WTC11 (cell line): ENCODE data around the gene SYT9. TPM values are rescaled to one million over a fixed set of nuclear protein-coding genes. Genes with fewer than 3 reads are reported as not detected.
A peak's percentile ranks its signal among the peaks of the same experiment; 100 is the strongest.

Experiments used
- ATAC-seq: fragments of 200-7000 bp; cut with Tn5 transposase; 2 replicates; pipeline ENCODE4 v1.10.0; 2021; ENCODE audit warnings: mild to moderate bottlenecking, moderate library complexity
- CTCF ChIA-PET: fragments of 300-600 bp; sonication (Branson Sonifier 250); formaldehyde crosslinking; loops from one replicate; lab custom pipeline; 2021; ENCODE audit warnings: antibody characterized with exemption; lab: Charles Lee
- POLR2A ChIA-PET: fragments of 350-600 bp; sonication (Branson Sonifier 250); formaldehyde crosslinking; loops from one replicate; lab custom pipeline; 2021; ENCODE audit warnings: antibody characterized with exemption; lab: Charles Lee
- DNase-seq: peaks from one replicate; pipeline ENCODE4 v3.0.0; 2021; ENCODE audit warnings: low spot score
- H3K27ac Mint-ChIP-seq: 2 replicates; pipeline ENCODE4 v1.8.0; 2021; ENCODE audit warnings: mixed read lengths
- H3K27me3 Mint-ChIP-seq: 2 replicates; pipeline ENCODE4 v1.8.0; 2021; ENCODE audit warnings: low read depth, mild to moderate bottlenecking, moderate library complexity, mixed read lengths
- H3K36me3 Mint-ChIP-seq: 2 replicates; pipeline ENCODE4 v1.8.0; 2021; ENCODE audit warnings: mixed read lengths
- H3K4me1 Mint-ChIP-seq: 2 replicates; pipeline ENCODE4 v1.8.0; 2022; ENCODE audit warnings: mixed read lengths
- H3K4me3 Mint-ChIP-seq: 2 replicates; pipeline ENCODE4 v1.8.0; 2021; ENCODE audit warnings: mild to moderate bottlenecking, moderate library complexity, mixed read lengths
- H3K9me3 Mint-ChIP-seq: 2 replicates; pipeline ENCODE4 v1.8.0; 2021; ENCODE audit warnings: mixed read lengths
- ATF1 ChIP-seq: sonication (generic); formaldehyde crosslinking; IDR thresholded peaks from 2 replicates; pipeline ENCODE4 v1.8.1; 2023; ENCODE audit warnings: mild to moderate bottlenecking, moderate library complexity, missing genetic modification reagents
- ATF6 ChIP-seq: sonication (generic); formaldehyde crosslinking; IDR thresholded peaks from 2 replicates; pipeline ENCODE4 v1.8.1; 2023; ENCODE audit warnings: mild to moderate bottlenecking, missing genetic modification reagents
- CREM ChIP-seq: sonication (generic); formaldehyde crosslinking; IDR thresholded peaks from 2 replicates; pipeline ENCODE4 v1.8.1; 2022; ENCODE audit warnings: mild to moderate bottlenecking, missing genetic modification reagents, moderate library complexity
- EMX1 ChIP-seq: fragments of 250-450 bp; sonication (Bioruptor Pico); IDR thresholded peaks from 2 replicates; pipeline ENCODE4 v1.8.0; 2021; ENCODE audit warnings: mild to moderate bottlenecking
- ERG ChIP-seq: fragments of 250-450 bp; sonication (Bioruptor Pico); IDR thresholded peaks from 2 replicates; pipeline ENCODE4 v1.8.0; 2021; ENCODE audit warnings: mild to moderate bottlenecking
- ETV6 ChIP-seq: sonication (generic); formaldehyde crosslinking; IDR thresholded peaks from 2 replicates; pipeline ENCODE4 v1.8.1; 2022; ENCODE audit warnings: mild to moderate bottlenecking, missing genetic modification reagents
- FOXP1 ChIP-seq: sonication (generic); formaldehyde crosslinking; IDR thresholded peaks from 2 replicates; pipeline ENCODE4 v1.8.0; 2022; ENCODE audit warnings: missing genetic modification reagents, mild to moderate bottlenecking, moderate library complexity, borderline replicate concordance
- MAX ChIP-seq: sonication (generic); formaldehyde crosslinking; IDR thresholded peaks from 2 replicates; pipeline ENCODE4 v1.8.0; 2022; ENCODE audit warnings: mild to moderate bottlenecking, missing genetic modification reagents
- MLX ChIP-seq: sonication (generic); formaldehyde crosslinking; IDR thresholded peaks from 2 replicates; pipeline ENCODE4 v1.8.1; 2023; ENCODE audit warnings: mild to moderate bottlenecking, missing genetic modification reagents, moderate library complexity
- MYBL2 ChIP-seq: sonication (generic); formaldehyde crosslinking; IDR thresholded peaks from 2 replicates; pipeline ENCODE4 v1.8.1; 2023; ENCODE audit warnings: mild to moderate bottlenecking, moderate library complexity, missing genetic modification reagents
- NFE2L1 ChIP-seq: sonication (generic); formaldehyde crosslinking; IDR thresholded peaks from 2 replicates; pipeline ENCODE4 v1.8.1; 2023; ENCODE audit warnings: missing genetic modification reagents
- NR1H2 ChIP-seq: sonication (generic); formaldehyde crosslinking; IDR thresholded peaks from 2 replicates; pipeline ENCODE4 v1.9.0; 2021; ENCODE audit warnings: mild to moderate bottlenecking, moderate library complexity, missing genetic modification reagents
- PRDM15 ChIP-seq: sonication (generic); formaldehyde crosslinking; IDR thresholded peaks from 2 replicates; pipeline ENCODE4 v1.8.0; 2022; ENCODE audit warnings: missing genetic modification reagents
- TEAD1 ChIP-seq: sonication (generic); formaldehyde crosslinking; IDR thresholded peaks from 2 replicates; pipeline ENCODE4 v1.8.0; 2022; ENCODE audit warnings: mild to moderate bottlenecking, missing genetic modification reagents
- USF2 ChIP-seq: sonication (generic); formaldehyde crosslinking; IDR thresholded peaks from 2 replicates; pipeline ENCODE4 v1.8.1; 2023; ENCODE audit warnings: mild to moderate bottlenecking, missing genetic modification reagents, moderate library complexity
- ZNF121 ChIP-seq: sonication (generic); formaldehyde crosslinking; IDR thresholded peaks from 2 replicates; pipeline ENCODE4 v1.8.0; 2023; ENCODE audit warnings: missing genetic modification reagents
- ZNF138 ChIP-seq: sonication (generic); formaldehyde crosslinking; conservative IDR thresholded peaks from 2 replicates; pipeline ENCODE4 v1.8.1; 2022; ENCODE audit warnings: mild to moderate bottlenecking, moderate library complexity, missing genetic modification reagents
- ZNF396 ChIP-seq: fragments of 250-450 bp; sonication (Bioruptor Pico); IDR thresholded peaks from 2 replicates; pipeline ENCODE4 v1.8.0; 2021; ENCODE audit warnings: mild to moderate bottlenecking, moderate library complexity, borderline replicate concordance
- ZNF425 ChIP-seq: fragments of 250-450 bp; sonication (Bioruptor Pico); conservative IDR thresholded peaks from 2 replicates; pipeline ENCODE4 v1.9.0; 2021; ENCODE audit warnings: mild to moderate bottlenecking
- ZNF671 ChIP-seq: fragments of 250-450 bp; sonication (Bioruptor Pico); IDR thresholded peaks from 2 replicates; pipeline ENCODE4 v1.8.0; 2021; ENCODE audit warnings: mild to moderate bottlenecking
- total RNA-seq: library from RNA; stranded (reverse); gene quantifications from 3 replicates; pipeline ENCODE4 v1.2.3, GENCODE V29; 2021

The SYT9 gene
- total RNA-seq, 1 experiment from 2014 or later: 1.3 TPM

GRCh38 chr11:7275133-7275532 is 23.4 kb downstream of the SYT9 start:
- H3K36me3 Mint-ChIP-seq: no peaks in the 10 kb centered on the region
- H3K9me3 Mint-ChIP-seq: no peaks in the 10 kb centered on the region
- peaks cover 8% of the 10 kb centered on the region for H3K4me1 Mint-ChIP-seq
- no peak overlapping the region for H3K27ac Mint-ChIP-seq
- CTCF ChIA-PET: no interaction called here
- H3K27me3 Mint-ChIP-seq: no peaks in the 10 kb centered on the region
- DNase-seq (no peak), ATAC-seq (no peak)
- H3K4me3 Mint-ChIP-seq: no peak overlapping the region
- POLR2A ChIA-PET: no interaction called here
- TF ChIP-seq ERG (CRISPR knock-in tag) (no peak), ZNF425 (CRISPR knock-in tag) (no peak), EMX1 (CRISPR knock-in tag) (no peak), PRDM15 (CRISPR knock-in tag) (no peak), ATF6 (CRISPR knock-in tag) (no peak), ETV6 (CRISPR knock-in tag) (no peak), MYBL2 (CRISPR knock-in tag) (no peak), FOXP1 (no peak), USF2 (CRISPR knock-in tag) (no peak), MLX (CRISPR knock-in tag) (no peak), NFE2L1 (CRISPR knock-in tag) (no peak), NR1H2 (CRISPR knock-in tag) (no peak), ZNF138 (CRISPR knock-in tag) (no peak), ATF1 (CRISPR knock-in tag) (no peak)
- TF ChIP-seq, all 79 proteins: peak for 0

- TF ChIP-seq MAX (CRISPR knock-in tag) (no peak), ZNF121 (no peak), CREM (no peak), TEAD1 (CRISPR knock-in tag) (no peak), ZNF671 (CRISPR knock-in tag) (no peak), ZNF396 (no peak)
- DNase-seq (peak; percentile 45), ATAC-seq (peak; percentile 90)
- POLR2A ChIA-PET: no interaction called here
- no peak overlapping the region for H3K27ac Mint-ChIP-seq
- CTCF ChIA-PET: interaction anchor here (0.6 to 2.5 kb wide), 31 partner anchors 11 to 466 kb away, joined by 3 to 15 read pairs (median 4); partner anchors contain the start of gene SYT9
- H3K9me3 Mint-ChIP-seq: no peaks in the 10 kb centered on the region
- no peak overlapping the region for H3K4me3 Mint-ChIP-seq
- no peaks in the 10 kb centered on the region for H3K36me3 Mint-ChIP-seq
- H3K4me1 Mint-ChIP-seq: peaks cover 8% of the 10 kb centered on the region
- no peaks in the 10 kb centered on the region for H3K27me3 Mint-ChIP-seq
These were observed 26.7 kb downstream of the SYT9 start for GRCh38 chr11:7278314-7278917.
